ENCODE measurements around the gene ACOXL. TPM values are rescaled to one million over a fixed set of nuclear protein-coding genes. Genes with fewer than 3 reads are reported as not detected.

The ACOXL gene
- total RNA-seq, 1 donor from 2014 or later: not detected

GRCh38 chr2:111034146-111034545 lies 301.8 kb downstream of the ACOXL start:
- no peak for TF ChIP-seq CTCF (conservative IDR thresholded peaks at IDR 0.05)
- H3K4me1 Mint-ChIP-seq: peaks cover 7% of the 10 kb centered on the region
- no peak for DNase-seq (ENCODE audit: low read depth, low spot score)
- H3K27ac Mint-ChIP-seq (ENCODE audit: unreplicated experiment): no peak overlapping the region
- H3K9me3 Mint-ChIP-seq: no peaks in the 10 kb centered on the region
- H3K36me3 Mint-ChIP-seq (ENCODE audit: low read depth): no peaks in the 10 kb centered on the region
- no peaks in the 10 kb centered on the region for H3K27me3 Mint-ChIP-seq (ENCODE audit: low read depth)
- H3K4me3 Mint-ChIP-seq: no peak overlapping the region

GRCh38 chr2:111034606-111035005 lies 302.2 kb downstream of the ACOXL start:
- H3K27ac Mint-ChIP-seq (ENCODE audit: unreplicated experiment): no peak overlapping the region
- H3K9me3 Mint-ChIP-seq: no peaks in the 10 kb centered on the region
- no peaks in the 10 kb centered on the region for H3K36me3 Mint-ChIP-seq (ENCODE audit: low read depth)
- no peaks in the 10 kb centered on the region for H3K27me3 Mint-ChIP-seq (ENCODE audit: low read depth)
- TF ChIP-seq CTCF (conservative IDR thresholded peaks at IDR 0.05): no peak
- DNase-seq (ENCODE audit: low read depth, low spot score): no peak
- H3K4me3 Mint-ChIP-seq: no peak overlapping the region
- peaks cover 7% of the 10 kb centered on the region for H3K4me1 Mint-ChIP-seq

- no peak for TF ChIP-seq CTCF (conservative IDR thresholded peaks at IDR 0.05)
- no peak overlapping the region for H3K4me3 Mint-ChIP-seq
- no peak overlapping the region for H3K27ac Mint-ChIP-seq (ENCODE audit: unreplicated experiment)
- H3K36me3 Mint-ChIP-seq (ENCODE audit: low read depth): no peaks in the 10 kb centered on the region
- peaks cover 8% of the 10 kb centered on the region for H3K4me1 Mint-ChIP-seq
- no peaks in the 10 kb centered on the region for H3K9me3 Mint-ChIP-seq
- no peaks in the 10 kb centered on the region for H3K27me3 Mint-ChIP-seq (ENCODE audit: low read depth)
- DNase-seq (ENCODE audit: low read depth, low spot score): no peak
Measured at GRCh38 chr2:111035830-111036441, 303.6 kb downstream of the ACOXL start.

GRCh38 chr2:111037128-111037527 lies 304.8 kb downstream of the ACOXL start:
- no peak overlapping the region for H3K27ac Mint-ChIP-seq (ENCODE audit: unreplicated experiment)
- no peaks in the 10 kb centered on the region for H3K9me3 Mint-ChIP-seq
- no peaks in the 10 kb centered on the region for H3K36me3 Mint-ChIP-seq (ENCODE audit: low read depth)
- H3K4me1 Mint-ChIP-seq: peaks cover 11% of the 10 kb centered on the region
- no peaks in the 10 kb centered on the region for H3K27me3 Mint-ChIP-seq (ENCODE audit: low read depth)
- no peak for DNase-seq (ENCODE audit: low read depth, low spot score)
- no peak for TF ChIP-seq CTCF (conservative IDR thresholded peaks at IDR 0.05)
- H3K4me3 Mint-ChIP-seq: no peak overlapping the region

GRCh38 chr2:111039628-111040383 lies 307.4 kb downstream of the ACOXL start:
- TF ChIP-seq CTCF (conservative IDR thresholded peaks at IDR 0.05): no peak
- no peaks in the 10 kb centered on the region for H3K9me3 Mint-ChIP-seq
- no peak for DNase-seq (ENCODE audit: low read depth, low spot score)
- peaks cover 22% of the 10 kb centered on the region for H3K4me1 Mint-ChIP-seq
- no peaks in the 10 kb centered on the region for H3K27me3 Mint-ChIP-seq (ENCODE audit: low read depth)
- H3K36me3 Mint-ChIP-seq (ENCODE audit: low read depth): no peaks in the 10 kb centered on the region
- no peak overlapping the region for H3K4me3 Mint-ChIP-seq
- peak overlapping the region; percentile 15 for H3K27ac Mint-ChIP-seq (ENCODE audit: unreplicated experiment)

All from neural crest cell (in vitro differentiated cells).